Measurements from ENCODE around the gene RET.
A peak's percentile ranks its signal among the peaks of the same experiment; 100 is the strongest.

RET gene

GRCh38 chr10:43110338-43111071 lies 33.6 kb downstream of the RET start:
- DNase-seq: no peak

GRCh38 chr10:43111101-43111500 lies 34.2 kb downstream of the RET start:
- DNase-seq: no peak

GRCh38 chr10:43111921-43112607 lies 35.2 kb downstream of the RET start:
- DNase-seq: no peak

GRCh38 chr10:43112608-43112961 lies 35.7 kb downstream of the RET start:
- DNase-seq: no peak

GRCh38 chr10:43113201-43114087 lies 36.6 kb downstream of the RET start:
- DNase-seq: no peak

GRCh38 chr10:43114088-43114742 lies 37.3 kb downstream of the RET start:
- DNase-seq: no peak

- DNase-seq: no peak
Observed at GRCh38 chr10:43114743-43115611, 38.1 kb downstream of the RET start.

- DNase-seq: no peak
Observed at GRCh38 chr10:43115881-43116595, 39.2 kb downstream of the RET start.

GRCh38 chr10:43116596-43116995 lies 39.7 kb downstream of the RET start:
- DNase-seq: no peak

GRCh38 chr10:43117031-43117776 lies 40.3 kb downstream of the RET start:
- no peak for DNase-seq

GRCh38 chr10:43117777-43118583 lies 41.1 kb downstream of the RET start:
- DNase-seq: no peak

GRCh38 chr10:43118631-43119415 lies 42.0 kb downstream of the RET start:
- DNase-seq: no peak

- DNase-seq: no peak
Observed at GRCh38 chr10:43119416-43120115, 42.7 kb downstream of the RET start.

- DNase-seq: no peak
Observed at GRCh38 chr10:43120116-43120928, 43.5 kb downstream of the RET start.

GRCh38 chr10:43120929-43121314 lies 44.1 kb downstream of the RET start:
- DNase-seq: no peak

- peak in 1 of 3 experiments; percentile 7 for DNase-seq
Observed at GRCh38 chr10:43121444-43121843, 44.6 kb downstream of the RET start.

- no peak for DNase-seq
Observed at GRCh38 chr10:43122096-43122495, 45.2 kb downstream of the RET start.
